ENCODE measurements around the gene COL12A1.

COL12A1 gene

DNA sequence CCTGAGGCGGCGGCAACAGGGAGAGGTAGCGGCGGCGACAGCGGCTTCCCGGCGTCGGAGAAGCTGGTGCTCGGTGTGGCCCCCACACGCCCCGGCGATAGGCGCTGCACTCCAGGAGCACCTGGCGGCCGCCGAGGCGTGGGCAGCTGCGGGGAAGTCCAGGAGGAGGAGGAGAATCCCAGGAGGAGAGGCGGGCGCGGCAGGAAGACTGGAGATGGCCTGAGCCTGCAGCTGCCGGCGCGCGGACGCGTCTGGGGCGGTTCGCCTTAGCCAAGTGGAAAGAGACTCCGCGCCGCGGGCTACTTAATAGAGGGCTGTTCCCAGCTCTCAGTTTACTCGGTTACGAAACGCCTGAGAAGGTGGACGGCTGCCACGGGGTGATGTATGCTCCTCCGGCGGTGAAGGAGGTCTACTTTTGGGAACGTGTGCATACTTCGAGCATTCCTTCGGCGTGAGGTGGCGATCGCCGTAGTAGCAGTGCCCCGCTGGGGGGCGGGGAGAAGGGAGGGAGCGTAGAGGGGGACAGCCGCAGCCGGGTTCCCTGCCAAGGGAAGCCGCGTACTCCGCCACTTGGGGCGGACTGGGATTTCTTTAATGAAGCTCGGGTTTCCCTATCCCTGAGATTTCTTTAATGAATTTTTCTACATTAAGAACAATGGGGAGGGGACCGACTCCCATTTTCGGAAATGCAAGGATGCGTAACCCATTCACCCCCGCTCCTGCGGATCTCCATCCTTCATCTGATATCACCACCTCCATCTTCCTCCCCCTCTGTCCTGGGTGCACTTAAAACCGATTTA lies at the start of gene COL12A1:
COL12A1 (minus strand) TSS at position 278 of the 800 bp plus-strand sequence. CDS start 3,261 bp downstream, outside the sequence.
- DNase-seq, result peak; percentile 24

DNA sequence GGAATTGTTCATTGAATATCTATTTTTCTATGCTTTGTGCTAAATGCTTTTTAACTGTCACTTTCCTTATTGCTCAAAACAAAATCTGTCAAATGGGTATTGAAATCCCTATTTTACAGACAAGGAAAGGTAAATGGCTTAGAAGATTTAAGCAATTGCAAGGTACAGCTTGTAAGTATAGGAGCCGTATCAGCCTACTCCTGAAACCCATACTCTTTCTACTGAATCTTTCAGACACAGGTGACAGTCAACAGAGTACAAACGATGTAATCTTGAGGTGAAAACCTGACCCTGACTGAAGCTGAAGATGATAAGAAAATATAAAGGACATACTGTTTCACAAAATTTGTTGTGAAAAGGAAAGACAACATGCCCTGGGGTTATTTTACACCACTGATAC lies 44.7 kb upstream of the COL12A1 start:
- DNase-seq, result no peak

DNA sequence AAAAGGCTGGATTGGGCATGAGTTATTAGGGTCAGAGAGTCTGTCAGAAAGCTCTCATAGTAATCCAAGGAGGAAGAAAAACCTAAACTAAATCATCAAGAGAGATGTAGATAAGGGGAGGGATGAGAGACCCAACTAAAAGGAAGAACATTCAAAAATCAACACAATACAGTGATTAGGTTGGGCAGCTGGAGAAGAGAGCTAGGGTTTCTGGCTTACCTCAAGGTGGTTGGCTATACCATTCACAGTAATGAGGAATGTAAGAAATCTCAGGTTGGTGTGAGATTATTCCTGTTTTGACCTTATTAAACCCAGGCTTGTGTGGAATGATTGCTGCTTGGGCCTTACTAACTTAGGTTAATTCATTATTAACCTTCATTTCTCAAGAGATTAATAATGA lies 44.0 kb upstream of the COL12A1 start:
- DNase-seq, result no peak

DNA sequence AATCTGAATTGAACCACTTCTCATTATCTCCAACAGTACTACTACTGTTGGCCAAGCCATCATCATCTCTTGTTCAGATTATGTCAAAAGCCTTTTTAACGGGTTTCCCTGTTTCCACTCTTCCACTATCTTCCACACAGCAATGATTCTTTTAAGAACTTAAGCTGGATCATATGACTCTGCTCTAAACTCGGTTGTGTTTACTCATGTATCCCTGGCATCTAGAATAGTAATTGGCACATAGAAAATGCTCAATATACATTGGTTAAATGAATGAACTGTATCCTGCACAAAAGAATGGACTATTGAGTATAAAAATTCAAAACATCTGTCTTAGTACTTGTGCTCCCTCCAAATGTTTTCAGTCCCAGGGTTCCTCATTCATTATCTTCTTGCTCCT lies 40.5 kb upstream of the COL12A1 start:
- no peak for DNase-seq

DNA sequence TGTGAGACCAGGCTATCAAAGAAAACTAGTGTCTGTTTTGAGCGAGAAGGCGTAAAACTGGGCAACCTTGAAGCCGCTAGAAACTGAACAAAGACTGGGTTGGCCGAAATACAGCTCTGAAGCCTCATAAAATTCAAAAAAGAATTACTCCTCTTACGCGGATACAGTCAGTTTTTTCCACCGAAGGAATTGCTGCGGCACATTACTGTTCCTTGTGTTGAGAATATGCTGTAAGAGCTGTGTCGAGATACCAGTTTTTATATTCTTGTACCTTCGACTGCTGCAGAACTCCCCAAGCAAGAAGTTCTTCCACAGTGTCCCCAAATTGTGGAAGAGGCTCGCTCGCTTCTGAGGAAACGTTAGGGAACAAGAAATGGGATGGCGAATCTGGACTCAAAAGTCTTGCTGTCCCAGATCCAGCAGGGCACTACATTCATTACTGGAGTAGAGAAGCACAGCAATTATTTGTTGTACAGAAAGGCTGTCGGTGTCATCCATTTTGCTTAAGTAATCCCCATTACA lies 38.3 kb upstream of the COL12A1 start:
- DNase-seq, result no peak

DNA sequence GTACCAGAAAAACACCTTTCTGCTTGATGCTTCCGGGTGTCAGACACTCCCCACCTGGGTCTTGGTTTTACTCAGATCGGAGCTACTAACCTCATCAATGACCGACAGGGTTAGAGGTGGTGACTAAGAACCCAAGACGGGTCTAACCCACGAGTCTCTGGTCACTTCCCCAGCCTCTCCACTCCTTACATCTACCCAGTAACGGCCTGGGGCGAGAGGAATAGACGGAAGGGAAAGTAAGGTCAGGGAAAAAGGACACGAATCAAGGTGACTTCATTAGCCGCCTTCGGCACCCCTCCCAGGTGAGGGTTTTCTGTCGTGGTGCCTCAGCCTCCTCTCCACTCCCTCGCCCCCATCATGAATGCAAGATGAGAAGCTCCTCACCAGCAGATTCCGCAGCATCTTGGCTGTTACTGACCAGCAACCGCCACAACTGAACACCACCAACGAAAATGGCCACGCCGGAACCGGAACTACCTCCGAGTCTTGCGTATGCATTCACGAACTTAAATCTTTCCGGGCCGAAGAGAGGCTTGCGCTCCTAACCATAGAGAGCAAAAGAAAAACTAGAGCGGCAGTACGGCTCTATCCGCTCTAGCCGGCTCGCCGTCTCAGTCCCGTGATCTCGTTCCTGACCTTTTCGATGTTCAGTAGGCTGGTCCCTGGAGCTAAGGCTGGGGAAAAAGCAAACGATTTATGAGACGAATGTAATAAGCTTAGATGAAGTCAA lies 37.6 kb upstream of the COL12A1 start, which contains the start of gene COX7A2:
COX7A2 (minus strand) TSS at position 469 of the 730 bp plus-strand sequence; CDS start at position 402, 67 bp downstream.
- DNase-seq, result peak; percentile 81

- DNase-seq, result no peak
Observed at GRCh38 chr6:75236630-75237029, 30.8 kb upstream of the COL12A1 start.

DNA sequence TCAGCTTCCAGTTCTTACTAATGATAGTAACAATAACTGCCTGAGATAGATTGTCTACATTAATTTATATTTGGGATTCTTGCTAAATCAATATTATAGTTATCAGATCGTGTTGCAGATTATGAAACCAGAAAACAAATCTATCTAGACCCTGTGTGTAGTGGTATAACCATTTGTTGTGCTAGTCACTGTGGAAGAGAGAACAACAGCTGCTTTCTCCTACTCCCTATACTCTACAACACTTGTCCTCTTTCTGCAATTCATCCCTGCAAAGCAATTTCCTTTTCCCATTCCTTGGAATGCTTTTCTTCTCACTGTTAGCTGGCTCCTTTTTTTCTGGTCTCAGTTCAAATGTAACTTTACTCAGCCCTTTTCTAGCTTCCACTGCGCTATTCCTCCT lies 29.4 kb upstream of the COL12A1 start:
- DNase-seq, result no peak

GRCh38 chr6:75234126-75234865 lies 28.4 kb upstream of the COL12A1 start:
- DNase-seq, result no peak

DNA sequence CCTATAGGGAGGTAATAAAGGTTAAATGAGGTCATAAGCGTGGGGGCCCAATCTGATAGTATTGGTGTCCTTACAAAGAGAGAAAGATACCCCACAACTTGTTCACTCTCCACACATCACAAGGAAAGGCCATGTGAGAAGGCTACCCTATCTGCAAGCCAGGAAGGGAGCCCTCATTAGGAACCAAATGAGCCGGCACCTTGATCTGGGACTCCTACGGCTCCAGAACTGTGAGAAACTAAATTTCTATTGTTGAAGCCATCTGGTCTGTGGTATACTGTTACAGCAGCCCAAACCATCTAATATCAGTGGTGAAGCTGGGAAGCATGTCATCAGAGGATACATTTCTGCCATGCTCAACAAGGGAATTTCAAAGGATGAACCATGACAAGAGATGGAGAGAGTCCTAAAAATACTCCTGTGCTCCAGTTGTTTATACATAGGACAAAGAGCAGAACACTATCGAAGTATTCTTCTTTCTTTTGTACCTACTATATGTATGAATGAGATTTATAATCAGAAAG lies 27.3 kb upstream of the COL12A1 start:
- no peak for DNase-seq

DNA sequence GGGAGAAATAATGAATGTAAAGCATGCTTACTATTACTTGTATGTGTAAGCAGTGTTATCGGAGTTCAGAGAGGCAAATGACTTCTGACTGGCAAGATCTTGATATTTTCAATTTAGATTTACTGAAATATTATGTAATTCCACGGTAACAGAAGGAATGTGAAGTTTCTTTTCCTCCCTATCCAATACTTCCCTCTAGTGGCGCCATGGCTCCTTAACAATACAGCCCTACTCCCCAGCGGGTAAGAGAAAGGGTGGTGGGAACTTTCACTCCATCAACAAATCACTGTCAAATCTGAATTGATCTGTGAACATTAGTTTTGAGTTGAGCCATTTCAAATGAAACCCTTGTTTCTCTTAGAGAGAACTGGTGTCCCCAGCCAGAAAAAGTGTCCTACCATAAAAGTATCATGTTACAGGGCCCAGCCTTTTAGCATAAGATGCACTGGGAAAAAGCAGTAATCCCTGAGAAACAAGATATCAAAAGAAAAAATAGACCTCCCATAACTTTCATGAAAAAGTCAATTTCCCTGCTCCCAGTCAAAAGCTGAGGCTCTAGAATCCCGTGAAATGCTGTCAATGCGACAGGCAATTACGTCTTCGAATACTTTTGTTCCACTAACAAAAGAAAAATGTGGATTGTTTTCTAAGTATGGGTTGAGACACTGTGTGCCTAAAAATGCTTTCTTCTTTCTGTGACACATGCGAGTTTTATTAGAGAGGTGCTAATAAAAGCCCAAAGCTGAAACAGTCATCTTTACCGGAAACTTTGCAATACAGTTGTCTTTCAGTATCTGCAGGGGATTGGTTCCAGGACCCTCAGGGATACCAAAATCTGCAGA lies 24.9 kb upstream of the COL12A1 start:
- no peak for DNase-seq

DNA sequence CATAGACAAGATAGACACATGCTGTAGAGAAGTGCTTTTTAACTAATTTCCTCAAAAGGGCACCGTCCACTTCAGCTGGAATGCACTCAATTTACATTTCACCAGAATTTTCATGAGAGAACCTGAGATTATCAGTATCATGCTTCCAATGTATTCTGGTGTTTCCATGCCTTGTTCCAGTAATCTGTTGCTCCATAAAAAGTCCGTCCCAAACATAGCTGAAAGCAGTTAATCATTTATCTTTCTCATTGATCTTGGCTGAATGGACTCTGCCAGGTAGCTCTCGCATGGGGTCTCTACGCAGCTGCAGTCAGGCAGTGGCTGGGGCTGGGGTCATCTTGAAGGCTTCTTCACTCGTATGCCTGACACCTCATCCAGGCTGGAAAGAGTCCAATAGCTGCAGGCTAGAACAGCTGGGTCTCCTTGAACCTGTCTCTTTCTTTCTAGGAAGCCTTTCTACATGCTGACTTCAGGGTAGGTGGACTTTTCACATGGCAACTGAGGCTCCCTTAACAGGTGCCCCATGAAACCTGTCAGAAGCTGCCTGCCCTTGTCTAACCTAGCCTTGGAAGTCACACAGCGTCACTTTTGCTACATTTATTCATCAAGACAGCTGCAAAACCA lies 18.6 kb upstream of the COL12A1 start:
- DNase-seq, result no peak

DNA sequence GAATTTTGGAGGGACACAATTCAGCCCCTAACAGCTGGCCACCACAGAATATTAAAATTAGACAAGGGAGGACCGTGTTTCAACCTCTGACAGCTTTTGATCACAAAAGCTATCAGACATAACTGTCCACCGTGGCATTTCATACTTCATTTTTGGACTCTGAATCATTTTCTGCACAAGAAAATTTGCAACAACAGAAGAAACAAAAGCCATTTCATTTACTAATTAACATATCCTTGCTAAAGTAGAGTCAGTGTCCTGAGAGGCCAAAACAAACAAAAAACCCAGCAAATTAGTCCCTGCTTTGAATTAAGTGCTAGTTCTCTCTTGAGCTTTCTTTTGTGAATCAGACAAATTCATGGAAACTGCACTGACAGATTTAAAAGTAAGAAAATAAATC lies 17.6 kb upstream of the COL12A1 start:
- DNase-seq, result no peak

GRCh38 chr6:75222261-75222660 lies 16.4 kb upstream of the COL12A1 start:
- DNase-seq, result no peak

GRCh38 chr6:75221116-75221515 lies 15.3 kb upstream of the COL12A1 start:
- DNase-seq, result no peak

DNA sequence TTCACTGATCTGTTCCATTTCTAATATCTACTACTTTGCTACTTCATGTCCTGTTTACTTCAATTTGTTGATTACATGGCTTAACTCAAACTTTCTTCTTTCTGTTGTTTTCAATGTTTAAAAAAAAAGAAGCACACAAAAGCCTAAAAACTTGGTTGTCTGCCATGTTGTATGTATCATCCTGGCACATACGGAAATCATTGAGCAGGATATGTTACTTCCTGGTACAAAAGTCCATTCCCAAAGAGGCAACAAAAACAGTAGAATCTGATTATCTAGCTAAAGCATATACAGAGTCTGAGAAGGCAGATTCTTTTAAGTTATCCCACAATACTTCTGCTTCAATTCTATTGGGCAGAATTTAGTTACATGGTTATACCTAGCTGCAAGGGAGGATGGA lies 14.5 kb upstream of the COL12A1 start:
- DNase-seq, result no peak

DNA sequence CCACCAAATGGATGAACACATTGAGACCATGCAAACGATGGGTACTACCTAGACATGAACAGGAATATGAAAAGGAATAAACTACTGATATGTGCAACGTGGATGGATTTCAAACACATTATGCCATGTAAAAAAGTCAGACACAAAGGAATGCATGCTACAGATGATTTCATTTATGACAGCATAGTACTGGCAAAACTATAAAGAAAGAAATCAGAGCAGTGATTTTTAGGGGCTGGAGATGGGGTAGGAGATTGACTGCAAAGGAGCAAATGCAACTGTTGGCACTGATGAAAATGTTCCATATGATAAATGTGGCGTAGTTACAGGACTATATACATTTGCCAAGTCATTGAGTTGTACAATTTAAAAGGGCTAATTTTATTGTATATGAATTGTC lies 13.4 kb upstream of the COL12A1 start:
- no peak for DNase-seq

GRCh38 chr6:75217193-75217592 lies 11.3 kb upstream of the COL12A1 start:
- no peak for DNase-seq

- DNase-seq, result no peak
Observed at GRCh38 chr6:75215291-75215690, 9.4 kb upstream of the COL12A1 start.

DNA sequence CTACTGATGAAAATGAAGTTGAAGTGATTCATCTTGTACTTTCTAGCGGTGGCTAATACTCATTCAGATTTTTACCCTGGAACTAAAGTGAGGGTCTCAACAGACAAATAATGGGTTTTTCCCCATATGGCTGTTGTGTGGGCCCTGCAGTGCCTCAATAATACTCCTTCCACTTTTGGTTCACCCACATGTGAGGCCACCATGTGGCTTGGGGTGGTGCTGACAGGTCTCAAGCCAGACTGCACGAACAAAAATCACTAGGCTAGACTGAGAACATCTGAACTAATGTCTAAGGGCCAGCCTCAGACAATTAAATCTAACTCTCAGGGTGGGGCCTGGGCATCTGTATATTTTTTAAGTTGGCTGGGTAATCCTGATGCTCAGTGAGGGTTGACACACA lies 7.9 kb upstream of the COL12A1 start:
- no peak for DNase-seq

GRCh38 chr6:75213112-75213511 lies 7.3 kb upstream of the COL12A1 start:
- no peak for DNase-seq

Measured in activated T-cell treated with anti-CD3 and anti-CD28 coated beads, Interleukin-2, amount 50 U/mL, for 1 hour (primary cell).